Endothelial cell of umbilical vein (primary cell): Measurements from ENCODE around the gene APBA3. TPM values are rescaled to one million over a fixed set of nuclear protein-coding genes. Genes with fewer than 3 reads are reported as not detected.

Source experiments
- BruUV-seq: library from RNA; stranded (reverse); fragments of 400-500 nt; replicated peaks from 2 replicates; lab custom pipeline; 2021; lab: Mats Ljungman, UMichigan
- CTCF ChIA-PET: fragments of 300-600, 350-600 bp; sonication (Branson Sonifier 250); formaldehyde crosslinking; loops from one replicate; lab custom pipeline; 2021; ENCODE audit warnings: antibody characterized with exemption, inconsistent platforms; lab: Charles Lee
- POLR2A ChIA-PET: fragments of 300-600, 350-600 bp; sonication (Branson Sonifier 250); formaldehyde crosslinking; loops from one replicate; lab custom pipeline; 2021; ENCODE audit warnings: antibody characterized with exemption, inconsistent platforms; lab: Charles Lee
- DNase-seq: peaks from one replicate; pipeline ENCODE4 v3.0.0-alpha.2; 2011; ENCODE audit warnings: low read depth, low spot score
- FAIRE-seq: peaks from 2 replicates; lab custom pipeline; 2011; peaks lifted over from hg19 to GRCh38; lab: Jason Lieb, UNC
- H2AFZ ChIP-seq: 2 replicates; pipeline ENCODE4 v1.6.0; 2012; ENCODE audit warnings: low read depth, low read length, control low read depth, inconsistent platforms
- H3K27ac ChIP-seq: 2 replicates; pipeline ENCODE4 v1.5.1; 2011; ENCODE audit warnings: low read depth, mild to moderate bottlenecking, control low read depth, low read length, moderate library complexity; ENCODE audit not compliant: insufficient read depth
- H3K27me3 ChIP-seq, 2 experiments: 2 replicates each; pipeline versions ENCODE4 v1.6.0 to v1.6.1; 2011; ENCODE audit warnings: low read length in 2 of 2, mixed read lengths in 1 of 2; ENCODE audit not compliant: control insufficient read depth in 2 of 2, insufficient read depth in 2 of 2
- H3K36me3 ChIP-seq, 2 experiments: 2 replicates in 1 of 2; 3 replicates in 1 of 2; pipeline ENCODE4 v1.5.1; 2011; ENCODE audit warnings: low read length in 2 of 2, mild to moderate bottlenecking in 1 of 2, moderate library complexity in 1 of 2; ENCODE audit not compliant: control insufficient read depth in 2 of 2, insufficient read depth in 2 of 2; ENCODE audit errors: extremely low read depth in 1 of 2
- H3K4me1 ChIP-seq: 3 replicates; pipeline ENCODE4 v1.5.1; 2011; ENCODE audit warnings: mild to moderate bottlenecking, low read length; ENCODE audit not compliant: control insufficient read depth, insufficient read depth; ENCODE audit errors: extremely low read depth
- H3K4me2 ChIP-seq: 2 replicates; pipeline ENCODE4 v1.6.1; 2011; ENCODE audit warnings: low read length, control low read depth, mixed read lengths; ENCODE audit not compliant: insufficient read depth
- H3K4me3 ChIP-seq, 3 experiments: fragments of 200-600 bp in 1 of 3; sonication (generic), shearing (Covaris generic) in 1 of 3; replicated peaks in 1 of 3; 2 replicates each; pipeline ENCODE4 v1.5.1; 2011 to 2016; ENCODE audit warnings: control low read depth in 3 of 3, low read length in 3 of 3, mild to moderate bottlenecking in 2 of 3, inconsistent platforms in 1 of 3, low read depth in 1 of 3, moderate library complexity in 1 of 3; ENCODE audit not compliant: insufficient read depth in 1 of 3
- H3K79me2 ChIP-seq: 2 replicates; pipeline ENCODE4 v1.6.0; 2012; ENCODE audit warnings: low read length, inconsistent platforms; ENCODE audit not compliant: control insufficient read depth, insufficient read depth
- H3K9ac ChIP-seq: replicated peaks from 2 replicates; pipeline ENCODE3; 2011; ENCODE audit warnings: low read length, control low read depth; ENCODE audit not compliant: insufficient read depth; ENCODE audit errors: extremely low read depth
- H3K9me1 ChIP-seq: replicated peaks from 3 replicates; pipeline ENCODE4 v1.6.0; 2011; ENCODE audit warnings: mild to moderate bottlenecking, low read length; ENCODE audit not compliant: control insufficient read depth, insufficient read depth; ENCODE audit errors: extremely low read depth
- H3K9me3 ChIP-seq: replicated peaks from 2 replicates; pipeline ENCODE4 v1.5.1; 2012; ENCODE audit warnings: low read length, inconsistent platforms; ENCODE audit not compliant: control insufficient read depth, insufficient read depth
- H4K20me1 ChIP-seq: replicated peaks from 2 replicates; pipeline ENCODE3; 2011; ENCODE audit warnings: mild to moderate bottlenecking, low read length; ENCODE audit not compliant: control insufficient read depth, insufficient read depth; ENCODE audit errors: extremely low read depth
- EZH2 ChIP-seq: IDR thresholded peaks from 2 replicates; pipeline ENCODE4 v1.6.1; 2012; ENCODE audit warnings: borderline replicate concordance, low read depth, mild to moderate bottlenecking, moderate library complexity, low read length, inconsistent platforms; ENCODE audit not compliant: severe bottlenecking
- FOS ChIP-seq: IDR thresholded peaks from 2 replicates; pipeline ENCODE4 v1.6.1; 2011; ENCODE audit warnings: mild to moderate bottlenecking, low read length, moderate library complexity, borderline replicate concordance; ENCODE audit not compliant: insufficient read depth
- GATA2 ChIP-seq: IDR thresholded peaks from 2 replicates; pipeline ENCODE4 v1.7.0; 2011; ENCODE audit warnings: low read depth, mild to moderate bottlenecking, moderate library complexity, mixed read lengths, low read length; ENCODE audit not compliant: insufficient read length, insufficient read depth
- JUN ChIP-seq: IDR thresholded peaks from 2 replicates; pipeline ENCODE4 v1.6.1; 2011; ENCODE audit warnings: borderline replicate concordance, low read depth; ENCODE audit not compliant: insufficient read length, insufficient read depth
- MAX ChIP-seq: IDR thresholded peaks from 2 replicates; pipeline ENCODE4 v1.6.1; 2011; ENCODE audit not compliant: insufficient read depth, insufficient read length
- MYC ChIP-seq: IDR thresholded peaks from one replicate; pipeline ENCODE4 v1.6.1; 2011; ENCODE audit warnings: mild to moderate bottlenecking, low read depth, low read length
- POLR2A ChIP-seq: IDR thresholded peaks from 2 replicates; pipeline ENCODE4 v1.6.1; 2012; ENCODE audit warnings: low read depth, mild to moderate bottlenecking, control low read depth, low read length
- POLR2AphosphoS5 ChIP-seq: IDR thresholded peaks from 2 replicates; pipeline ENCODE4 v1.6.1; 2012; ENCODE audit warnings: low read depth, mild to moderate bottlenecking, control low read depth, low read length, moderate library complexity; ENCODE audit not compliant: insufficient read depth
- dilution Hi-C: fragments of 300-500 bp; cut with MboI; formaldehyde crosslinking; loops from one replicate; pipeline ENCODE4 v1.15.0; 2019; ENCODE audit warnings: low sequenced_read_pairs; ENCODE audit not compliant: extremely low pct_ligation_motif_present
- intact Hi-C: fragments of 100-400 bp; cut with micrococcal nuclease; formaldehyde crosslinking; loops from one replicate; pipeline ENCODE4 v1.10.0; 2022
- polyA plus RNA-seq, 4 experiments: library from polyadenylated mRNA; depleted of rRNA in 3 of 4; stranded (reverse) in 3 of 4; unstranded in 1 of 4; fragments of >200 nt; gene quantifications; 2 replicates each; pipeline versions ENCODE4 v1.2.1 to v1.2.3, GENCODE V29; 2011 to 2012; ENCODE audit warnings: missing spikeins in 1 of 4
- total RNA-seq: library from RNA; stranded (reverse); gene quantifications from 2 replicates; pipeline ENCODE4 v1.2.3, GENCODE V29; 2021
- TF ChIP-seq, protein P1 (sequence below), 2 donors: IDR thresholded peaks; 1 replicate in 1 of 2; 2 replicates in 1 of 2; pipeline ENCODE4 v1.5.1; 2011; ENCODE audit warnings: low read length in 2 of 2, mild to moderate bottlenecking in 2 of 2, moderate library complexity in 2 of 2, control low read depth in 1 of 2, inconsistent platforms in 1 of 2, low read depth in 1 of 2; ENCODE audit not compliant: insufficient read depth in 1 of 2; ENCODE audit errors: extremely low read depth in 1 of 2

APBA3 gene
- total and polyA plus RNA-seq, 2 donors (not counting 3 experiments of a cell fraction or from before 2014, with no cell fraction given) = 23.4 to 25.1 TPM

GRCh38 chr19:3752492-3752891 lies 9.0 kb downstream of the APBA3 start:
- DNase-seq = no peak
- no peaks in the 10 kb centered on the region for H3K9me3 ChIP-seq
- no peak for TF ChIP-seq JUN
- no peak for TF ChIP-seq FOS
- TF ChIP-seq EZH2 = no peak
- TF ChIP-seq GATA2 = no peak
- TF ChIP-seq POLR2A = no peak
- no peak for TF ChIP-seq MYC
- TF ChIP-seq, protein P1, sequence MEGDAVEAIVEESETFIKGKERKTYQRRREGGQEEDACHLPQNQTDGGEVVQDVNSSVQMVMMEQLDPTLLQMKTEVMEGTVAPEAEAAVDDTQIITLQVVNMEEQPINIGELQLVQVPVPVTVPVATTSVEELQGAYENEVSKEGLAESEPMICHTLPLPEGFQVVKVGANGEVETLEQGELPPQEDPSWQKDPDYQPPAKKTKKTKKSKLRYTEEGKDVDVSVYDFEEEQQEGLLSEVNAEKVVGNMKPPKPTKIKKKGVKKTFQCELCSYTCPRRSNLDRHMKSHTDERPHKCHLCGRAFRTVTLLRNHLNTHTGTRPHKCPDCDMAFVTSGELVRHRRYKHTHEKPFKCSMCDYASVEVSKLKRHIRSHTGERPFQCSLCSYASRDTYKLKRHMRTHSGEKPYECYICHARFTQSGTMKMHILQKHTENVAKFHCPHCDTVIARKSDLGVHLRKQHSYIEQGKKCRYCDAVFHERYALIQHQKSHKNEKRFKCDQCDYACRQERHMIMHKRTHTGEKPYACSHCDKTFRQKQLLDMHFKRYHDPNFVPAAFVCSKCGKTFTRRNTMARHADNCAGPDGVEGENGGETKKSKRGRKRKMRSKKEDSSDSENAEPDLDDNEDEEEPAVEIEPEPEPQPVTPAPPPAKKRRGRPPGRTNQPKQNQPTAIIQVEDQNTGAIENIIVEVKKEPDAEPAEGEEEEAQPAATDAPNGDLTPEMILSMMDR (IDR thresholded peaks at IDR 0.05; ENCODE audit: extremely low read depth in 1 of 2, insufficient read depth in 1 of 2, low read depth in 1 of 2, low read length in 2 of 2) = no peak
- TF ChIP-seq MAX = no peak
- TF ChIP-seq POLR2AphosphoS5 = no peak
- CTCF ChIA-PET = no interaction called here
- no peak overlapping the region for H3K9ac ChIP-seq
- dilution Hi-C loops = no loop called here
- no peaks in the 10 kb centered on the region for H3K9me1 ChIP-seq
- no peaks in the 10 kb centered on the region for H3K79me2 ChIP-seq
- H2AFZ ChIP-seq = no peak overlapping the region
- H3K4me3 ChIP-seq = no peak overlapping the region
- no peaks in the 10 kb centered on the region for H3K4me1 ChIP-seq
- POLR2A ChIA-PET = no interaction called here
- peaks cover 0 to 13% of the 10 kb centered on the region in 2 experiments for H3K36me3 ChIP-seq
- no peak for FAIRE-seq
- BruUV-seq = no TSS peak
- H3K27me3 ChIP-seq = no peaks in the 10 kb centered on the region
- no peaks in the 10 kb centered on the region for H4K20me1 ChIP-seq
- intact Hi-C loops = no loop called here
- no peak overlapping the region for H3K27ac ChIP-seq
- H3K4me2 ChIP-seq = no peak overlapping the region
